HT1080 (cell line): ENCODE measurements around the gene LDLRAD4. TPM values are rescaled to one million over a fixed set of nuclear protein-coding genes. Genes with fewer than 3 reads are reported as not detected.

Source experiments
- DNase-seq: peaks from one replicate; pipeline ENCODE4 v3.0.0-alpha.2; 2015; ENCODE audit warnings: low read depth
- total RNA-seq: library from RNA; depleted of rRNA; stranded (reverse); fragments of >200 nt; shearing (Covaris generic); gene quantifications from 2 replicates; pipeline ENCODE4 v1.2.3, GENCODE V29; 2014

Gene LDLRAD4
- total RNA-seq, 1 experiment from 2014 or later, result not detected

DNA sequence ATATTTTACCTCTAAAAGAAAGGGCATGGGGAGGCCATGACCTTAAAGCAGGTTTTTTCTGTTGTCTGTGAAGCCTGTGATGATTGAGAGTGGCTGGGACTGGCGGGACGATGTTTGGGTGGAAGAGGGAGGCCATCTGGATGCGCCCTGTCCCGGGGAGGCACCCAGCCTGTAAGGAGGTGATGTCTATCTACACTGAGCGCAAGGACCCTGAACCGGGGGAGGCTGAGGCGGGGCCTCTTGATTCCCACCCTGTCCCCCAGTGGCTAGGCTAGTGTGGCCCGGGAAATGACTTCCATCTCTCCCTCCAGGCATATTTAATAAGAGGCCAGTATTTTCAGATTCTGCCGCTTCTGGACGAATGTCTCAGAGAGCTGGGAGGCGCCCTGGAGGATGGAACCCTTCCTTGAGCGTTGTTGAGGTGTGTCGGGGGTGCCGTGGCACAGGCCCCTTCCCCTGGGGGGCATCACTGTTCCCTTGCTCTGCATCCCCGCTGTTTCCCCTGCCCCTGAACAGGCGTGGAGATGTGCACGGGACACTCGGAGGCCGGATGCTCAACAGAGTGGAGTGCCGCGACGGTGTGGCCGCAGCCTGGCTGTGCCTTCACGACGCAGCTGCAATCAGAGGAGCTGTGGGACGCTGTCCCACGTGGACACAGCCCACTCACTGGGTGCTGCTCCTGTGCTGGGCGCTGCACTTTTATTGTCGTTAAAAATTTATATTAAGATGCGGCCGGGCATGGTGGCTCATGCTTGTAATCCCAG is 185.4 kb downstream of the LDLRAD4 start:
- DNase-seq, result no peak

DNA sequence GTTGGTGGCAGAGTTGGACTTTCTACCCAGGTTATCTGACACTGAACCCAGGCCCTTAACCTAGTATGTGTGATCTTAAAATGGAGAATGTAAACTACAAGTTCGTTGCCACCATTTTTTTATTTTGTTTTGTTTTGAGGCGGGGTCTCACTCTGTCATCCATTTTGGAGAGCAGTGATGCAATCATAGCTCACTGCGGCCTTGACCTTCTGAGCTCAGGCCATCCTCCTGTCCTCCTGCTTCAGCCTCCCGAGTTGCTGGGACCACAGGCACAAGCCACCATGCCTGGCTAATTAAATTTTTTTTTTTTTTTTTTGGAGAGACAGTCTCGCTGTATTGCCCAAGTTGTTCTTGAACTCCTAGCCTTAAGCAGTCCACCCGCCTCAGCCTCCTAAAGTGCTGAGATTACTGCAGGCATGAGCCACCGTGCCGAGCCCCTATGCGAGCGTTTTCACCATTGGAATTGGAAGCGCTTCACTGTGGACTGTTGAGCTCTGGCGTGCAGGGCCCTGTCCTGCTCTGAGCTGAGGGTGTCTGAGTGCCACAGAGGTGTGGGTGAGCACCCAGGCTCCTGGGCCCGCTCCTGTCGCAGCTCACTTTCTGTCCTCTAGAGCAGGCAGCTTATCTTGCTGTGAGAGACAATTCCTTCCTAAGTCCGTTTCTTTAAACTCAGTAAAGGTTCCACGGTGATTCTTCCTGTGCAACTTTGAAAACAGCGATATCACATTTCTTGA is 186.9 kb downstream of the LDLRAD4 start:
- no peak for DNase-seq

DNA sequence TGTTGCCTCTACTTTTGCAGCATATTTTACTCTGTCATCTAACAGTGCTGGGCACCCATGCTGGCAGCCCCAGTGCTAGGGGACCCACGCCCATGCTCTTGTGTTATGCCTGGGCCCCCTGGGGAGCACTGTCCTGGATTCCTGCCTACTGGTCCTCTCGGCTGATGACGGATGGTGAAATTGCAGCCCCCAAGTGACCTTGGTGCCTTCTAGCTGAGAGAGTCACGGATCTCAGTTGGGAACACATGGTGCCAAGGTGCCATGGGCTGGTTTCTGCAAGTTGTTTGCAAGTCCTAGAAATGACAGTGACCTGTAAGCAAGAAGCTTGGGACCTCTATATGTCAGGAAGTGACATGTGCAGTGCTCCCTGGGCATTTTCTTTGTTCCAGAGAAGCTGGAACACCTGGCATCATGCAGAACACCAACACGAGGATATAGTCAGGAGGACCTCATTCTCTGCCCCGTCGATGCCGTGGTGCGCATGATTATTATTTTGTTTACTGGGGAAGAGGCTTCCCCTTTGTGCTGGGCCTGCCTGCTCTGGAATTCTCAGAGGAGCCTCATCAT is 187.6 kb downstream of the LDLRAD4 start:
- no peak for DNase-seq

DNA sequence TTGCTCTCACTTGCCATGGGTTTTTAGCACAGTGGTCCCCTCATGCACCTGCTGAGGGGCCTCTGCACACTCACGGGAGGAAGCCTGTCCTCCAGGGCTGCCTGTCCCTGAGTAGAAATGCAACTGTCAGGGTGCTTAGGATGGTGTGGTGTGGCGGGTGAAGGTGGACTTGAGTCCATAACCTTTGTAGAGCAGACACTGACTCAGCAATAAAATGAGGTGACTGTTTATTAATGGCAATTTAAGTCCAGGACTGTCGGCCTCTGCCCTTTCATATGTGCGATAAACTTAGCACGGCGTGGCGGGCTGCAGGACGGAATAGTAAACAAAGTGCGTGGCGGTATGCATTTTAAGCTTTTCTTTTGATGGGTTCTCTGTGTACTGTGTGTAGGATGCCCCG is 188.2 kb downstream of the LDLRAD4 start:
- no peak for DNase-seq

DNA sequence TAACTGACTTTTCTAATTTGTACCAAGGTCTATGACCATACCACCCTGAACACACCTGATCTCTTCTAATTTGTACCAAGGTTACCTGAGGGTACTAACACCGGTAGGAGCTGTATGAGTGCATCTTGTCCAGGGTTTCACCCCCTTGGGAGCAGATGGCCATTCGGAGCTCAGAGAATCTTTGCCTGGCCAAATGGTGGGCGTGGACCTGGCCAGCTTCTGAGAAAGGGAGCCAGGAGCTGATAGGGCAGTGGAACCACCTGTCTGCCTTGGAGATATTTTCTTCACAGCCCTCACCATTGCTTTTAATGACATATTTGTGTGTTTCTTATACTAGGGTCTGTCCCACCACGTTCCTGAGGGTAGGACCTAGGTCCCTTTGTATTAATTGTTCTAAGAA is 188.9 kb downstream of the LDLRAD4 start:
- DNase-seq, result no peak

DNA sequence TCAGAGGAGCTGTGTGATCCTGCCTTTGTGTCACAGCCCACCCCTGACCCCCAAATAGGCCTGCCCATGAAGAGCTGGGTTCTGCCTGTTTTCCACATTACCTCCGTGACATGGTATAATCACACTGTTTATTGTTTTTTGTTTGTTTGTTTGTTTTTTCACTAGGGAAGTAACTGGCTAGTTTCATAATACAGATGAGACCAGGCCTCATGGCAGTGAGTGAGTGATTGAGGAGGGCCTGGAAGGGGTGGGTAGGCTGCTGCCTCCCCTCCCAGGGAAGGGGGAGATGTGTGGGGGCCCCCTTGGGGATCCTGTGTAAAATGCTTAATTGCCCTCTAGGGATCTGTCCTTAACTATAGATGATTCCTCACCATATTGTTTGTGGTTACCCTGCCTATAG is 190.5 kb downstream of the LDLRAD4 start:
- DNase-seq, result no peak

DNA sequence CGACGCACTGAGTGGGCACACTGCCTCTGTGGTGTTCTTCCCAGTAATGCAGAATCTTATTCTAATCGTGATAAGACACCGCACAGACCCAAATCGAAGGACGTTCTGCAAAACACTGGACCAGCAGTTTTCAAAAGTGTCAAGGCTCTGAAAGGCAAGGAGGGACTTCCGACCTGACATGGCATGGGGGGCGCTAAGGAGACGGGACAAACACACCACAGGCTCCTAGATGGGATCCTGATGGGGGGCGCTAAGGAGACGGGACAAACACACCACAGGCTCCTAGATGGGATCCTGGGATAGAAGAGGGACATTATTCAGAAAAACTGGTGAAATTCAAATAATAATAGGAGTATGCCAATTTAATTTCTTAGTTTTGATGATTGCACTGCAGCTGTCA is 191.4 kb downstream of the LDLRAD4 start:
- DNase-seq, result no peak

DNA sequence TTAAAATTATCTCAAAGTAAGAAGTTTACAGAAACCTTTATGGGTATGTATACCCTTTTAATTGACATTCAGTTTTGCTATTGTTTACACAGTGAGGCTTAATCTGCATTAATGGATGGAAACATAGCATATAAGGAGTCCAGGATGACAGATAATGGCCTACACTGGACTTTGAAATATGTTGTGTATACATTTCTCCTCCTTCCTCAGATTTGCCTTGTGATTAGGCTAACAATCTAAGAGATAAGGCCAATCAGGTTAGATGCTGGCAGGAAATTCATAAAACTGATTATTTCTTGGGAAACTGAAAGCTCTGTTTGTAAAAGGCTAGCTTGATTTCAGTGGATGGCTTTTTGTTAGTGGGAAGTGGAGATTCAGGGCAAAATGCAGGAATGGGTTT is 191.9 kb downstream of the LDLRAD4 start:
- no peak for DNase-seq

DNA sequence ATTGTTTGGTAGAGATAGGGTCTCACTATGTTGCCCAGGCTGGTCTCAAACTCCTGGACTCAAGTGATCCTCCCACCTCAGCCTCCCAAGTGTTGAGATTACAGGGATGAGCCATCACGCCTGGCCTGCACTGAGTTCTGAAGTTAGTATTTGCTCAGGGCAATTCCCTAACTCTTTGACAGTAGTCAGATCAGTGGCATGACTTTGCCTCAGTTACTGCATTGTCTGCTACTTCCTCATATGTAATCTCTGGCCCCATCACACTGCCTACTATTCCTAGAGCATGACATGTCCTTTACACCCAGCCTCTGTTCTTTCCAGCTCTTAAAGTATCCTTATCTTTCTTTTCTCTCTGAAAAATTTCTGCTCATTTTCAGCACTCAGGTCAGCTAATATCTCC is 193.5 kb downstream of the LDLRAD4 start:
- no peak for DNase-seq

DNA sequence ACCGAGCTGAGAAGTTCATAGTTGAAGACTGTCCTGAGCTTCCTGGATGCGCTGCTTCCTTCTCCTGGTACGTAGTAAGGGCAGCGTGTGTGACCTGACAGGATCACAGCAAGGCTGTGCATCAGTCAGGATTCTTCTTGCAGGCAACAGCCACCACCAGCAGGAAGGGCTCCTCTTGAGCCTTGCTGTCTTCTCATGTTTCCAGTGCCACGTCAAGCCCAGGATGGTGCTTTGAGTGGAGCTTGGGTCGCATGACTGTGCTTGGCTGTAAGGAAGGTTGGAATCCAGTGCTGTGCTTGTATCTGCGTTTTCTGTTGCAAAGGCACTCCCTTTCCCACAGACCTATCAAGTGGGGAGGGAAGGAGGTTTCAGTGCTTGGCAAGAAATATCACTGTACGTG is 194.3 kb downstream of the LDLRAD4 start:
- no peak for DNase-seq

DNA sequence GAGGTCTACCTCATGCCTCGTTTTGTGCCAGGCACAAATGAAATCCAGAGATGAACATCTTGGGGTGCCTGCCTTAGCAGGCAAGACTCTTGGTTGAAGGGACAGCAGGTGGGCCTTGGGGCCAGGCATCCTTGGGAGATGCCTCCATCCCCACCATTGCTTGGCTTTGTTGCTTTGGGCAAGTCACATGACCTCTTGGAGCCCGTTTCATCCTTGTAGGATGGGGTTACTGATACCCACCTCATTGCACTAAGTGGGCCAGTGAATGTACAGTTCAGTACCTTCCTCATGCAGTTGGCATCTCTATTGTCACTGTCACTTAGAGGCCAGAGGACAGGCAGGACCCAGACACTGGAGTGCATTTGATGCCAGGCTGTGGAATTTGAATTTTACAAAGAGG is 195.5 kb downstream of the LDLRAD4 start:
- no peak for DNase-seq

DNA sequence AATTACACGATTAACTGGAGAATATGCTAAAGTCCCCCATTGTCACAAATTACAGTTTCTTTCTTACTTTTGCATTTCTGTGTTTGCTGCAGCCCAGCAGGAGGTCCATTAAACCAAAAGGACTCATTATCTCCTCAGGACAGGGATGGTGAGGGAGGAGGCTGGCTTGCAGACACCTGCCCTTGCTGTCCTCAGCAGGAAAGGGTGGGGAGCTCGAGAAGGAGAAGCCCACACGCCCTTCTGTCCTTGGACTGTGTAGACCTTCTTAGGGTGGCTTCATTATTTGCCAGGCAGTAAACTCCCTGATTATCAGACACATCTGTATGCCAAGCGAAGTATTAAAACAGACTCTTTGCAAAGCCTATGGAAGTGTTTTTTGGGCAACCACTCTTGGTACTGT is 196.0 kb downstream of the LDLRAD4 start:
- DNase-seq, result no peak

DNA sequence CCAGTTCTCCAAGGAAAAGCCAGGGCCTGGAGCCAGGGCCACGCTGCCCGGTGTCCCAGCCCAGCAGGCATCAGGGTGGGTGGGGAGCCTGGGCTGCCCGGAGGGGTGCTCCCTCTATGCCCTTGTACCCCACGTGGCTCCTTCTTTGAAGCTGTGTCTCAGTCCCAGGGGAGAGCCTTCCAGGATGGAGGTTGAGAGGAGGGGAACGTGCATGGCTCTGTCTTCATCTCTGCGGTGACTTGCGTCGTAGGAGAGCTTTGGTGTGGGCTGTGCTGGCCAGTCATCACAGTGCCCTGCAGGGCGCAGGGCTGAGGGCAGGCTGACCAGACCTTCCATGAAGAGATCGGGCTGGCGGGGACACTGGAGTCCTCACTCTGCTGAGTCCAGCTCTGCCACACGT is 197.2 kb downstream of the LDLRAD4 start:
- no peak for DNase-seq

DNA sequence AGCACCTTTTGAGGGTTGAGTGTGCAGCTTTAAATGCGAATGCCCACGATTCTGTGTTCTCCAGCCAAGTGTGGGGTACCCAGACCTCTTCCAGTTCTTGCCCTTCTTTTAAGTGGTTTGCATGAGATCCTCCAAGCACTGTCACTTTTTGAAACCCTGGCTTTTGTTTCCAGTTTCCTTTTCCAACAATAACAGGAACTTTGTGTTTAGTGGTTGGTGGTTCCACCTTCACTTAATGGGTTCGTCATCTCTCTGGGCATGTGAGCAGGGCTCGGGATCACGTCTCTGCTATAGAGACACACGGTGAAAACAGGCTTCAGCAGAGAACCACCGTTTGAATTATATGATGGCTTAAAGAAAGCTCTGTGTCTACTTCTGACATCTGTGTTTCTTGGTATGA is 197.6 kb downstream of the LDLRAD4 start:
- no peak for DNase-seq

DNA sequence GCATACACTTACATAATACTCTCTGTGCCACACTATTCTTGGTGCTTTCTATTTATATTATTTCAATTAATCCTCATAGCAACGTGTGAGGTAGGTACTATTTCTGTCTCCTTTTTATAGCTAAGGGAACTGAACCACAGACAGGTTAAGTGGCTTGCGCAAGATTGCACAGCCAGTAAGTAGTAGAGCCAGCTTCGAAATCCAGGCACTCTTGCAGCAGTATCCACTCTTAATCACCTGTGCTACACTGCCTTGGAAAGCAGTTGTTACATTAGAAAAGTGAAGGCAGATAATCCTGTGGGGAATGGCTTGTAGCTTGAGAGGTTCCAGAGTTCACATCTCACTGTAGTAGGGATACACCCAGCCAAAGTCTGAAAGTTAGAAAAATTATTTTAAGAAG is 198.3 kb downstream of the LDLRAD4 start:
- DNase-seq, result no peak

DNA sequence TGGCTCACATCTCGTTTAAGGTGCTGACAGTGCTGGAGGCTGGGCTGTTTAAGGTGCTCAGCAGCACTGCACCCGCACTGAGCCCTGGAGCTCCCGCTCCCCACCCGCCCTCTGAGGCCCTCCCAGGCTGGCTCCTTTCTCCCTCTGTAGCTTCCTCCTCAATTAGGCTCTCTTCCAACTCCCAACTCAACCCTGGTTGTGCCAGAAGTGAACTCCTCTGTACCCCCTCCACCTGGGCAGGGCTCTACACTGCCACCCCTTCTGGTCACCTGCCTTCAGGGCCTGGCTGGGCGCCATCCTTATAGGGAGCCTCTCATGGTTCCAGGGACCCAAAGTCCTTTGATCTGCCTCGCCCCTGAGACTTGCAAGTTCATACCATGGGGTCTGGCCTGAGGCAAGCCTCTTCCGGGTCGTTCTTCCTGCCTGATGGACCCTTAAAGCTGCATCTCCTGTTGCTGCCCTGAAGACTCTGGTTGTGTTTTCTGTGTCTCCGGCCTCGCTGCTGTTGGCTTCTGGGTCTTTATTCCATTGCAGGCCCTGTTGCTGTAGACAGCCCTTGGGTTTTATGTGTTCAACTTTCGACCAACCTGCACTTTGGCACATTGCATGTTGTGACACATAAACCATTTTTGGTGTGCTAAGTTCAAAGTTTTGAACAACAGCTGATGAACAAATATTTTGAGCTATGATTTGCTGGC is 199.6 kb downstream of the LDLRAD4 start:
- no peak for DNase-seq

DNA sequence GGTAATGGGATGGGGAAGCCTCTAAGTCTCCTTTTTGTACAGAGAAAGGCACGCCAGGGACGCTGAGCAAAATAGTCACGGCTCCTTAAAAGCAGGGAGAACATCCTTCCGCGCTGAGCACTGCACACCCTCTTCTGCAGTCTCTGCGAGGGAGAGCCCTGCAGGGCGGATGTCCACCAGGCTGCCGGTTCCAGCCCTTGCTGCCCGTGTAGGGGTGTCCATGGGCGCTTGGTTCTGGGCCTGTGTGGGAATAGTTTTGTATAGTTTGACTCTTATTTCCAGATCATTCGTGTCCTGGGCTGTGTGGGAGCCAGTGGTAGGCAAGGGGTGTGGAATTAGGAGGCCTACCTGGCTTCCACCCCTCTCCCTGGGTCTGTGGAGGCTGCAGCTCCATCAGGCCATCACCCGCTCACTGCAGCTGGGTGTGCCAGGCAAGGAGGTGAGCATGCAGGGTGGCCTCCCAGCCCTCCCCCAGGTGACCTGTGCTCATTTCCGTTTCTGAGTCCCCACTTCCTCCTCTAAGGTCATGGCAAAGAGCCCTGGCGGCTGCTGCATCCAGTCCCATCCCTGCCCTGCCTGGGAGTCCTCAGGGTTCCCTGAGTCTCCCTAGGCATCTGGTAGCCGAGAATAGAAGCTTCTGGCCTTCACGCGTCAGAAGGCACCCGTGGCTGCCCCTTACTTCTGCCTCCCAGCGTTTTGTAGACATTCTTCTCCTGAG is 202.6 kb downstream of the LDLRAD4 start:
- no peak for DNase-seq

DNA sequence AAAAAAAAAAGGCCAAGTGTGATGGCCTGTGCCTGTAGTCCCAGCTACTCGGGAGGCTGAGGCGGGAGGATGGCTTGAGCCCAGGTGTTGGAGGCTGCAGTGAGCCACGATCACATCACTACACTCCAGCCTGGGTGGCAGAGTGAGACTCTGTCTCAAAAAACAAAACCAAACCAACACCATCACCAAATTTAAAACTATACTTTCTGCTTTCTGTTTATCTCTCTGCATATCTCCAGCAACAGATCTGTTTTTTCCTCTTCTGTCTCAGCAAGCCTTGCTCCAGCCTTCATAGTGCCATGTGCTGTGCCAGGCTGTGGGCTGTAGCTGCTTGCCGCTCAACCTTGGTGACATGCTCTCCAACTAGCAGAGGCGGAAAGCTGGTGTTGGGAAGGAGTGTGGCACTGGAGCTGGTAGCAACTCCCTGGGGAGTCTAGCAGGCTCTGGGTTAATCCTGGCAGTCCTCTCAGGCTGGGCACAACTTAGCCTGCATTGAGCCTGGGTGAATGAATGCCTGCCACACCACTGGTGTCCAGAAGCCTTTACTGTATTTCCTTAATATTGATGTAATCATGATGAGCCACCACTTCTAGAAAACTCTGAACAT is 204.1 kb downstream of the LDLRAD4 start:
- no peak for DNase-seq

DNA sequence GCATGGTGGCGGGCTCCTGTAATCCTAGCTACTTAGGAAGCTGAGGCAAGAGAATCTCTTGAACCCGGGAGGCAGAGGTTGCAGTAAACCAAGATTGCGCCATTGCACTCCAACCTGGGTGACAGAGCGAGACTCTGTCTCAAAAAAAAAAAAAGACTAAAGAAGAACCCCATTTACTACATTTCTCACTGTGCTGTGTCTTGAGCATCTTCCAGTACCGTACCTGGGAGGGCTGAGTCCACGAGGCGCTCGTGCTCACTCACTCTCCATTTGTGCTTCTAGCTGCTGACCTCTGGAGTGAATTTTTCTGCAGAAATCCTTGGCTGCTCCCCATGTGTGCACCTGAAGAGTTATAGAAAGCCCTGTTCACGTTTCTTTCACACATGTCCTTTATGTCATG is 204.8 kb downstream of the LDLRAD4 start:
- DNase-seq, result no peak

DNA sequence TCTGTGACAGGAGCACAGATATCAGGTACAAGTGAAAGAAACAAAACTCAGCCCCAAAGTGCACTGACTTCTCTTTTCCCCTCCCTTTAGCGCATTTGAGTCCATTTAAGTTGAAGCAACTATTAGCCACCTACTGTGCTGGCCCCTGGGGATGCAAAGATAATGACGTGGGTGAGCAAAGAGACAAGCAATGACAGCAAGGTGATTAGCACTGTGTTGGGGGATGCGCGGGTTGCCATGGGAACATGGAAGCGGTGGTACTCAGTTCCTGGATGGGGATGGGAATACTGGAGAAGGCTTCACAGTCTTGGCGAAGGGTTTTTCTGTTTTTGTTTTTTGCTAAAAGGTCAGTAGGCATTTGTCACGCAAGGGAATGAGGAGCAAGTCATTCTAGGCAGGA is 205.8 kb downstream of the LDLRAD4 start:
- DNase-seq, result no peak
